COLO668 (cell line): ENCODE measurements around the gene CELA3B.
A peak's percentile ranks its signal among the peaks of the same experiment; 100 is the strongest.
"Not testable (repeated sequence)": the region's sequence is repeated elsewhere in the genome, so short reads cannot be mapped to it uniquely, and the experiment has no call there.

Source experiments
- DNase-seq: peaks from one replicate; lab custom pipeline; 2025; ENCODE audit not compliant: unreplicated experiment; lab: John Stamatoyannopoulos, UW

Gene CELA3B

GRCh38 chr1:21942959-21943640 is 33.7 kb upstream of the CELA3B start:
- not testable (repeated sequence) for DNase-seq

GRCh38 chr1:21944733-21945073 is 32.1 kb upstream of the CELA3B start:
- DNase-seq, result no peak

- DNase-seq, result peak; percentile 35
Measured at GRCh38 chr1:21946836-21947587, 29.8 kb upstream of the CELA3B start.

GRCh38 chr1:21950734-21951133 is 26.1 kb upstream of the CELA3B start:
- no peak for DNase-seq

- DNase-seq, result no peak
Measured at GRCh38 chr1:21951226-21951870, 25.5 kb upstream of the CELA3B start.

GRCh38 chr1:21952786-21953520 is 23.9 kb upstream of the CELA3B start:
- no peak for DNase-seq

- DNase-seq, result no peak
Measured at GRCh38 chr1:21955058-21955457, 21.8 kb upstream of the CELA3B start.

GRCh38 chr1:21955501-21956281 is 21.1 kb upstream of the CELA3B start:
- DNase-seq, result no peak

- DNase-seq, result peak; percentile 92
Measured at GRCh38 chr1:21956720-21957552, 19.9 kb upstream of the CELA3B start.

- DNase-seq, result no peak
Measured at GRCh38 chr1:21961337-21961736, 15.5 kb upstream of the CELA3B start.

- DNase-seq, result no peak
Measured at GRCh38 chr1:21961799-21962198, 15.0 kb upstream of the CELA3B start.

- peak; percentile 89 for DNase-seq
Measured at GRCh38 chr1:21963477-21964217, 13.2 kb upstream of the CELA3B start.

- no peak for DNase-seq
Measured at GRCh38 chr1:21966247-21967000, 10.4 kb upstream of the CELA3B start.

- DNase-seq, result not testable (repeated sequence)
Measured at GRCh38 chr1:21967216-21967615, 9.6 kb upstream of the CELA3B start.

- DNase-seq, result not testable (repeated sequence)
Measured at GRCh38 chr1:21969066-21969465, 7.8 kb upstream of the CELA3B start.

GRCh38 chr1:21970523-21970922 is 6.3 kb upstream of the CELA3B start:
- not testable (repeated sequence) for DNase-seq

GRCh38 chr1:21972973-21973441 is 3.8 kb upstream of the CELA3B start:
- DNase-seq, result not testable (repeated sequence)

- DNase-seq, result not testable (repeated sequence)
Measured at GRCh38 chr1:21973948-21974347, 2.9 kb upstream of the CELA3B start.
